Common myeloid progenitor, CD34-positive (primary cell): ENCODE results near the gene CHMP1B.

ENCODE experiments used
- CTCF ChIA-PET: fragments of 350-600 bp; sonication (Branson Sonifier 250); formaldehyde crosslinking; loops from one replicate; lab custom pipeline; 2021; ENCODE audit warnings: antibody characterized with exemption; lab: Charles Lee
- POLR2A ChIA-PET: fragments of 350-600 bp; sonication (Branson Sonifier 250); formaldehyde crosslinking; loops from one replicate; lab custom pipeline; 2021; ENCODE audit warnings: antibody characterized with exemption; lab: Charles Lee
- DNase-seq, 3 donors: peaks; one replicate each; pipeline versions ENCODE4 v3.0.0 to v3.0.0-alpha.2; 2013
- H3K27ac ChIP-seq, 2 experiments: 1 replicate in 1 of 2; 2 replicates in 1 of 2; pipeline ENCODE4 v1.7.0; 2013; ENCODE audit warnings: inconsistent platforms in 2 of 2, low read length in 2 of 2, mild to moderate bottlenecking in 2 of 2, low read depth in 1 of 2, moderate library complexity in 1 of 2; ENCODE audit not compliant: severe bottlenecking in 2 of 2, insufficient read depth in 1 of 2, poor library complexity in 1 of 2
- H3K27me3 ChIP-seq, 5 experiments: replicated peaks in 2 of 5; 1 replicate in 3 of 5; 2 replicates in 2 of 5; pipeline versions ENCODE4 v1.6.1 to v1.7.0; 2013; ENCODE audit warnings: low read length in 4 of 5, mild to moderate bottlenecking in 2 of 5, moderate library complexity in 2 of 5, inconsistent platforms in 1 of 5; ENCODE audit not compliant: insufficient read depth in 5 of 5, control insufficient read depth in 4 of 5
- H3K36me3 ChIP-seq, 4 experiments: 1 replicate in 2 of 4; 2 replicates in 2 of 4; pipeline versions ENCODE4 v1.6.1 to v1.7.0; 2013; ENCODE audit warnings: low read length in 3 of 4, control low read depth in 1 of 4, mild to moderate bottlenecking in 1 of 4; ENCODE audit not compliant: control insufficient read depth in 4 of 4, insufficient read depth in 4 of 4
- H3K4me1 ChIP-seq, 4 experiments: 1 replicate in 3 of 4; 2 replicates in 1 of 4; pipeline versions ENCODE4 v1.6.1 to v1.7.1; 2013; ENCODE audit warnings: low read length in 3 of 4, mild to moderate bottlenecking in 3 of 4, control low read depth in 1 of 4, inconsistent platforms in 1 of 4, moderate library complexity in 1 of 4; ENCODE audit not compliant: control insufficient read depth in 4 of 4, insufficient read depth in 4 of 4; ENCODE audit errors: control extremely low read depth in 1 of 4
- H3K4me3 ChIP-seq, 7 experiments: 1 replicate in 4 of 7; 2 replicates in 3 of 7; pipeline versions ENCODE4 v1.5.1 to v1.7.0; 2013; ENCODE audit warnings: mild to moderate bottlenecking in 7 of 7, low read length in 6 of 7, moderate library complexity in 6 of 7, inconsistent platforms in 2 of 7, low read depth in 2 of 7, control low read depth in 1 of 7; ENCODE audit not compliant: insufficient read depth in 4 of 7, control insufficient read depth in 1 of 7; ENCODE audit errors: extremely low read depth in 1 of 7
- H3K9me3 ChIP-seq, 5 experiments: 1 replicate in 4 of 5; 2 replicates in 1 of 5; pipeline versions ENCODE4 v1.6.1 to v1.7.1; 2013; ENCODE audit warnings: low read length in 4 of 5, mild to moderate bottlenecking in 2 of 5, inconsistent platforms in 1 of 5, low read depth in 1 of 5, moderate library complexity in 1 of 5; ENCODE audit not compliant: control insufficient read depth in 4 of 5, insufficient read depth in 2 of 5; ENCODE audit errors: control extremely low read depth in 1 of 5
- WGBS: methylation state at CpG from one replicate; pipeline ENCODE4 v1.1.5; 2013; ENCODE audit not compliant: insufficient coverage; 5-methylcytosine and 5-hydroxymethylcytosine counted together

The CHMP1B gene

DNA sequence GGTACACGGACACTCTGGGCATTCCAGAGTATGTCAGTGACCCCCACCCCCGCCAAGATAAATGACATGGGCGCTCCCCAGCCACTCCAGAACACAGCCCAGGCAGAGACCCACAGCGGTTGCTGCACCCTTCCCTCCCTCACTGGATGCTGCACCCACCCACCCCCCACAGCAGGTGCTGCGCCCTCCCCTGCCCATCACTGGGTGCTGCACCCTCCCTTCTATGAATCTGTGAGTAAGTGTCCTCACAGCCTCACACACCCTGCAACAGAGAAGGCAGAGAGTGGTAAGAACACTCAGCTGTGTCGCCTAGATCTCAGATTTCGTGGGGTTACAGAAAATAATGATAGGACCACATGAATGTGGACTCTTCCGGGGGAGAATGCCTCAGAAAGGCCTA is 23.5 kb downstream of the CHMP1B start:
- POLR2A ChIA-PET: no interaction called here
- no peaks in the 10 kb centered on the region for H3K9me3 ChIP-seq
- no peak overlapping the region for H3K27ac ChIP-seq
- no peaks in the 10 kb centered on the region for H3K36me3 ChIP-seq
- CTCF ChIA-PET: interaction anchor here (0.7 to 1.6 kb wide), 3 partner anchors 12 to 41 kb away, joined by 3 read pairs; no protein-coding TSS in a partner anchor
- H3K4me3 ChIP-seq: no peak overlapping the region
- DNase-seq: no peak
- peaks cover 0 to 2% (median 0%) of the 10 kb centered on the region in 5 experiments for H3K27me3 ChIP-seq
- H3K4me1 ChIP-seq: no peaks in the 10 kb centered on the region
- WGBS: 84% methylated on average over 2 of the region's 8 CpGs

DNA sequence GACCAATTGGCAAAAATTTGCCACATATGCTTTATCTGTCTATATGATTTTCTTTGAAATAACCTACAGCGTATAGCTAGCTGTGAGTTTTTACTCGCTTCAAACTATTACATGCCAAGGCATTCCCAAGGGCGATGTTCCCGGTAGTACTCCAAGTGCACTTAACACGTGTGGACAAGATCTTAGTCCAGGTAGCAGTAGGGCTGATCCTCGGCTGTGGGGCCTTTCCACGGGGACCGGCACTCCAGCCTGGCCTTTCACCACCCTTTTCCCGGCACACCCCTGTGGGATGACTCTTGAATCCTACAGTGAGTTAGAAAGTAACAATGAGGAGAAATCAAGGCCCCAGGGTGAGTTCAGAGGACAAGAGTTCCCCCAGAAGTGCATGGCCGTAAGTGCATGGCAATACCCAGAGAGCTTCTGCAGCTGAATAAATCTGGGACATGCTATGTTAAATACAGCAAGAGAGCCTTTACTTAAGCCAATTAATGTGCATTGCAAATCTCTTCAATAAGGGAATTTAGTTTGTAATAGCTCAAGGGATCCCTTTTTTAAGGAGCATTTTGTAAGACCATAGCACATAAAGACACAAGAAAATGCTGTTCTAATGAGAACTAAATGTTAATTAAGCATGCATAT is 26.4 kb downstream of the CHMP1B start:
- no peaks in the 10 kb centered on the region for H3K9me3 ChIP-seq
- POLR2A ChIA-PET: no interaction called here
- H3K36me3 ChIP-seq: peaks cover 0 to 4% (median 2%) of the 10 kb centered on the region in 4 experiments
- no peak overlapping the region for H3K27ac ChIP-seq
- CTCF ChIA-PET: interaction anchor here (0.8 kb wide), 1 partner anchor 146 kb away, joined by 3 read pairs; no protein-coding TSS in a partner anchor
- H3K4me1 ChIP-seq: peaks cover 0 to 2% (median 0%) of the 10 kb centered on the region in 4 experiments
- H3K27me3 ChIP-seq: peaks cover 0 to 2% (median 0%) of the 10 kb centered on the region in 5 experiments
- no peak overlapping the region for H3K4me3 ChIP-seq
- WGBS: 98% methylated on average over 8 of the region's 10 CpGs
- no peak for DNase-seq

DNA sequence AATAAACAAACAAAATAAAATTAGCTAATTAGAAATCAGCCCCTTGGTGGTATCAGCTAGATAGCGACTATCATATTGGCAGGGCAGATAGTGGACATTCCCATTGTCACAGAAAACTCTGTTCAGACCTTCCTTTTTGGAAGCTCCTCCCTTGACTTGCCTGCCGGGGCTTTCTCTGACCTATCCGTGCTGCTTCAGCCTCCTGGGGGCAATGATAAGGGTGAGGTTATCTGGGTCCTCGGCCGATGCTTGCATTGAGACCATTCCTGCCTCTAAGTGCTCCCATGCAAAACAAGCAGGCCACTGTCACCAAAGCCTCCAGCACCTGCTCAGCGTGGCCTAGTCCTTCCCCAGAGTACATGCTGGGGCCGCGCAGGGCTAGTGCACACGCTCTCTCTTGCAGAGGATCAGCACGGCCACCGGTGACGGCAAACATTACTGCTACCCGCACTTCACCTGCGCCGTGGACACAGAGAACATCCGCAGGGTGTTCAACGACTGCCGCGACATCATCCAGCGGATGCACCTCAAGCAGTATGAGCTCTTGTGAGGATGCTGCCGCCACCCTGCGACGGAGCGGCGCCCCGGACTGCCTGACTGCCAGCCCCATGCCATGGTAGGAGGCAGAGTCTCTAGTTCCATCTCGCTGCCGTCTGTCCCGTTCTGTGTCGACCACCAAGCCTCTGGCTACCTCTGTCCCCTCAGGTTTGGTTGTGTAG is 29.5 kb downstream of the CHMP1B start:
- ChIA-PET POLR2A (no interaction called here), CTCF (interaction anchor here (0.6 to 2.2 kb wide), 4 partner anchors 114 to 162 kb away, joined by 3 to 5 read pairs (median 3); no protein-coding TSS in a partner anchor)
- H3K27ac ChIP-seq: no peak overlapping the region
- no peaks in the 10 kb centered on the region for H3K9me3 ChIP-seq
- H3K27me3 ChIP-seq: no peaks in the 10 kb centered on the region
- peak in 1 of 3 donors; percentile 41 for DNase-seq
- H3K4me1 ChIP-seq: peaks cover 2 to 7% (median 6%) of the 10 kb centered on the region in 4 experiments
- 97% methylated on average over 28 of the region's 30 CpGs for WGBS
- H3K4me3 ChIP-seq: no peak overlapping the region
- H3K36me3 ChIP-seq: peaks cover 6 to 20% (median 18%) of the 10 kb centered on the region in 4 experiments

DNA sequence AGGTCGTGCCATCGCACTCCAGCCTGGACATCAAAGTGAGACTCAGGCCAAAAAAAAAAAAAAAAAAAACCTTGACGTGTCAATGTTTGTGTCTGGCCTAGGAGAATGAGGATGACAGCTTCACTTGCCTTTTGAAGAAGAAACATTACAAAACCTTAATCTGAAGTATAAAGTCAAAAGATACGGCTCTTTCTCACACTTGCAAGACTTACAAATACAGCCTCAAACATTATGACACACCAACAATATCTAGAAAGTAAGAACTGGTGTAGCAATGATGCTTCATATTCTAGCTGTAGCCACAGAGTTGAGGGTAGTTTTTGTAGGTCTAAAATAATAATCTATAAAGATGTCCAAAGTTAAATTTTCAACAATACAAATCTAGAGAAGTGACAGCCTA is 31.4 kb downstream of the CHMP1B start:
- Histone ChIP-seq H3K27ac (no peak overlapping the region), H3K36me3 (peaks cover 12 to 32% (median 21%) of the 10 kb centered on the region in 4 experiments), H3K27me3 (no peaks in the 10 kb centered on the region), H3K9me3 (no peaks in the 10 kb centered on the region), H3K4me3 (no peak overlapping the region), H3K4me1 (peaks cover 2 to 7% (median 6%) of the 10 kb centered on the region in 4 experiments)
- ChIA-PET CTCF (interaction anchor here (0.6 to 1.5 kb wide), 7 partner anchors 10 to 150 kb away, joined by 3 to 5 read pairs (median 3); no protein-coding TSS in a partner anchor), POLR2A (no interaction called here)
- no peak for DNase-seq
- WGBS: 70% methylated on average over 2 of the region's 4 CpGs

DNA sequence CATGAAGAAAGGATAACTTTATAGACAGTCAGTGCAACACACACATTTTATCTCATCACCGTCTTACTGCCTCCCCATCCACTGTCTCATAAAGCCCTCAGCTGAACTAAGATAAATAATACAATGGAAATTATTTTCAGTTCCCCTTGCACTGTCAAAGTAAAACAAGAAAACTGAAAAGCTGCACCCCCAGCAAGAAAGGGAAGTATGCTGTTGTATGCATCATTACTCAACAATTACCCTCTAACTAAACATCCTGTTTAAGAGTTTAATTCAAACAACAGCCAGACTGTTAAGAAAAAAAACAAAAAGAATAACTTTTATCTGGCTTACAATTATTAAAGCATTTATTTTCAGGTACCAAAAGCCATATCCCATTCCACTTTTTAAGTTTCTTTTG is 31.9 kb downstream of the CHMP1B start:
- peaks cover 2 to 7% (median 6%) of the 10 kb centered on the region in 4 experiments for H3K4me1 ChIP-seq
- POLR2A ChIA-PET: no interaction called here
- 60% methylated on average over 1 of the region's 1 CpG for WGBS
- DNase-seq: peak in 2 of 3 donors; percentile 74 to 75
- H3K36me3 ChIP-seq: peaks cover 16 to 38% (median 24%) of the 10 kb centered on the region in 4 experiments
- H3K9me3 ChIP-seq: no peaks in the 10 kb centered on the region
- peak overlapping the region in 1 of 7 experiments; percentile 6 for H3K4me3 ChIP-seq
- H3K27ac ChIP-seq: no peak overlapping the region
- no peaks in the 10 kb centered on the region for H3K27me3 ChIP-seq
- CTCF ChIA-PET: interaction anchor here (0.6 to 1.5 kb wide), 4 partner anchors 10 to 138 kb away, joined by 3 to 5 read pairs (median 3); no protein-coding TSS in a partner anchor

DNA sequence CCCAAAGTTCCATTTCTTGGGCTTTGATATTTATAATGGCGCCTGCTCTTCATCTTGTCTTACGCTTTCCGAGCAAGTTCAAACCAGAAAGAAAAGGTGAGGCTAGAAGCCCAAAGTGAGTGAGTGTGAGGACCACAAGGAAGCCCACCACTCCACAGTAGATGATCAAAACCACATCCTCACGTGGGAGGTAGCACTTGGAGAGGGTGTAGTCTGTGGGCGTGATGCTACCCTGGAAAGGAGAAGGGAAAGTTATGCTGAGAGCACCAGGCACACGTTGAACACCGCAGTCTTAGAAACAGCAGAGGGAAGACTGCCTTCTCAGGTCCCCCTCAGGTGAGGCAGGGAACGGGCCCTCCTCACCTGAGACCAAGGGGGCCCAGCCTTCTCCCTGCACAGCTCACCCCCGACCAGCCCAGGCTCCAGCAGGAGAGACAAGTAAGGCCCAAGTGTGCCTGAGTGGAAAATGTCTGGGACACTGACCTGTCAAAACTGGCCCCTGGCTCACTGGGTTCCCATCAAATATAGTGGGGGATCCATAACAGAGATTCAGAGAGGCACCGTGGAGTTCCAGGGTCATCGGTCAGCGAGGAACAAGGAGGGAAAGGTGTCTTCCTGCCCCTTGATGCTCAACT is 33.3 kb downstream of the CHMP1B start:
- no peaks in the 10 kb centered on the region for H3K9me3 ChIP-seq
- H3K4me1 ChIP-seq: peaks cover 2 to 7% (median 6%) of the 10 kb centered on the region in 4 experiments
- peaks cover 16 to 45% (median 28%) of the 10 kb centered on the region in 4 experiments for H3K36me3 ChIP-seq
- no peak for DNase-seq
- H3K27me3 ChIP-seq: no peaks in the 10 kb centered on the region
- H3K4me3 ChIP-seq: no peak overlapping the region
- ChIA-PET CTCF (interaction anchor here (1.0 kb wide), 1 partner anchor 11 kb away, joined by 3 read pairs; no protein-coding TSS in a partner anchor), POLR2A (no interaction called here)
- no peak overlapping the region for H3K27ac ChIP-seq
- WGBS: 93% methylated on average over 10 of the region's 12 CpGs
